GM12874 (cell line): ENCODE data around the gene ICA1L.

Source experiments
- TF ChIP-seq, protein P1 (sequence below): IDR thresholded peaks from 2 replicates; pipeline ENCODE4 v1.5.1; 2011; ENCODE audit warnings: low read depth, mild to moderate bottlenecking, control low read depth, low read length, moderate library complexity; ENCODE audit not compliant: insufficient read depth

The ICA1L gene

GRCh38 chr2:202824901-202825300, 46.7 kb downstream of the ICA1L start:
- TF ChIP-seq, protein P1, sequence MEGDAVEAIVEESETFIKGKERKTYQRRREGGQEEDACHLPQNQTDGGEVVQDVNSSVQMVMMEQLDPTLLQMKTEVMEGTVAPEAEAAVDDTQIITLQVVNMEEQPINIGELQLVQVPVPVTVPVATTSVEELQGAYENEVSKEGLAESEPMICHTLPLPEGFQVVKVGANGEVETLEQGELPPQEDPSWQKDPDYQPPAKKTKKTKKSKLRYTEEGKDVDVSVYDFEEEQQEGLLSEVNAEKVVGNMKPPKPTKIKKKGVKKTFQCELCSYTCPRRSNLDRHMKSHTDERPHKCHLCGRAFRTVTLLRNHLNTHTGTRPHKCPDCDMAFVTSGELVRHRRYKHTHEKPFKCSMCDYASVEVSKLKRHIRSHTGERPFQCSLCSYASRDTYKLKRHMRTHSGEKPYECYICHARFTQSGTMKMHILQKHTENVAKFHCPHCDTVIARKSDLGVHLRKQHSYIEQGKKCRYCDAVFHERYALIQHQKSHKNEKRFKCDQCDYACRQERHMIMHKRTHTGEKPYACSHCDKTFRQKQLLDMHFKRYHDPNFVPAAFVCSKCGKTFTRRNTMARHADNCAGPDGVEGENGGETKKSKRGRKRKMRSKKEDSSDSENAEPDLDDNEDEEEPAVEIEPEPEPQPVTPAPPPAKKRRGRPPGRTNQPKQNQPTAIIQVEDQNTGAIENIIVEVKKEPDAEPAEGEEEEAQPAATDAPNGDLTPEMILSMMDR = no peak

- TF ChIP-seq, protein P1 = no peak
These were observed 49.2 kb downstream of the ICA1L start for GRCh38 chr2:202822411-202822810.

GRCh38 chr2:202821206-202822160, 50.1 kb downstream of the ICA1L start:
- TF ChIP-seq, protein P1 = no peak

DNA sequence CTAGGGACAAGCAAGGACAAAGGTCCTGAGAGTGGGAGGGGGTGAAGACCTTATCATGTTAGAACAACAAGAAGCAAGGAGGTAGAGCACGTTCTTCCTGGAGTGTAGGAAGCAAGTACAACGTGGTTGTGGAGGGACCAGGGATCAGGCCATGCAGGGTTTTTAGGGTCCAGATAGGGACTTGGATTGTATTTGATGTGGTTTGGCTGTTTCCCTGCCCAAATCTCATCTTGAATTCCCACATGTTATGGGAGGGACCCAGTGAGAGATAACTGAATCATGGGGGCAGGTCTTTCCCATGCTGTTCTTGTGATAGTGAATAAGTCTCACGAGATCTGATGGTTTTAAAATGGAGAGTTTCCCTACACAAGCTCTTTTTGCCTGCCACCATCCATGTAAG, 53.2 kb downstream of the ICA1L start:
- TF ChIP-seq, protein P1 = no peak

- TF ChIP-seq, protein P1 = no peak
These were observed 53.8 kb downstream of the ICA1L start for GRCh38 chr2:202817771-202818170.

GRCh38 chr2:202815548-202816360, 55.8 kb downstream of the ICA1L start:
- TF ChIP-seq, protein P1 = no peak

DNA sequence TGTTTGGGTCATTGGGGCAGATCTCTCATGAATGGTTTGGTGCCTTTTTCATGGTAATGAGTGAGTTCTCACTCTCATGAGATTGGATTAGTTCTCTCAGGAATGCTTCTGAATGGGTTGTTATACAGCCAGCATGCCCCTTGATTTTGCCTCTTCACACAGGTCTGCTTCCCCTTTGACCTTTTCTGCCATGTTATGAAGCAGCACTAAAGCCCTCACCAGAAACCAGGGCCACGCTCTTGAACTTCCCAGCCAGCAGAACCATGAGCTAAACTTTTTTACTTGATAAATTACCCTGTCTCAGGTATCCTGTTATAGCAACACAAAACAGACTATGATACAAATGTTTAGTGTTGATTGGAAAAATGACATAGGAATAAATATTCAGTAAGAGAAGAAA, 57.3 kb downstream of the ICA1L start:
- TF ChIP-seq, protein P1 = no peak
